K562 (cell line): ENCODE data around the gene FMN1. TPM values are rescaled to one million over a fixed set of nuclear protein-coding genes. Genes with fewer than 3 reads are reported as not detected.

ENCODE experiments used
- ATAC-seq: fragments of 200-7000 bp; cut with Tn5 transposase; 3 replicates; pipeline ENCODE4 v1.9.1; 2020; ENCODE audit warnings: moderate library complexity
- BruUV-seq: library from RNA; stranded (reverse); fragments of 400-500 nt; replicated peaks from 2 replicates; lab custom pipeline; 2021; lab: Mats Ljungman, UMichigan
- CTCF ChIA-PET: fragments of 300-600 bp; formaldehyde crosslinking; extraction: SDS; loops from one replicate; lab custom pipeline; 2021; ENCODE audit warnings: low intra/inter-chr PET ratio; lab: Yijun Ruan, JAX
- POLR2A ChIA-PET: fragments of 300-600, 350-650 bp; sonication (Branson Sonifier 250); formaldehyde crosslinking; extraction: SDS; loops from one replicate; lab custom pipeline; 2021; ENCODE audit warnings: antibody characterized with exemption, inconsistent platforms; lab: Yijun Ruan, JAX
- DNase-seq, 4 experiments: peaks; one replicate each; pipeline versions ENCODE4 v3.0.0 to v3.0.0-alpha.2; 2011 to 2018; ENCODE audit warnings: low spot score in 3 of 4, mixed read lengths in 3 of 4; ENCODE audit errors: extremely low read depth in 1 of 4
- FAIRE-seq: peaks from 2 replicates; lab custom pipeline; 2011; peaks lifted over from hg19 to GRCh38; lab: Jason Lieb, UNC
- H2AFZ ChIP-seq: 2 replicates; pipeline ENCODE4 v1.6.0; 2011; ENCODE audit warnings: low read depth, low read length, control low read depth, inconsistent platforms
- H3K27ac ChIP-seq: fragments of 200-600 bp; 3 replicates; pipeline ENCODE4 v1.8.0; 2011; ENCODE audit warnings: low read depth, mild to moderate bottlenecking, control low read depth, inconsistent platforms, low read length, moderate library complexity, mixed read lengths; ENCODE audit errors: extremely low read depth
- H3K27me3 ChIP-seq, 2 experiments: fragments of 300-600 bp in 1 of 2; 2 replicates in 1 of 2; 3 replicates in 1 of 2; pipeline versions ENCODE4 v1.6.0 to v1.8.0; 2011; ENCODE audit warnings: inconsistent platforms in 2 of 2, low read length in 2 of 2, mild to moderate bottlenecking in 1 of 2, mixed read lengths in 1 of 2, moderate library complexity in 1 of 2; ENCODE audit not compliant: control insufficient read depth in 2 of 2, insufficient read depth in 2 of 2
- H3K36me3 ChIP-seq: fragments of 300-600 bp; 3 replicates; pipeline ENCODE4 v1.8.0; 2011; ENCODE audit warnings: mild to moderate bottlenecking, low read length, inconsistent platforms; ENCODE audit not compliant: control insufficient read depth, insufficient read depth
- H3K4me1 ChIP-seq, 2 experiments: fragments of 200-600 bp in 1 of 2; replicated peaks in 1 of 2; 2 replicates in 1 of 2; 3 replicates in 1 of 2; pipeline versions ENCODE4 v1.5.1 to v1.8.0; 2011; ENCODE audit warnings: inconsistent platforms in 2 of 2, low read length in 2 of 2, mild to moderate bottlenecking in 1 of 2, mixed read lengths in 1 of 2, moderate library complexity in 1 of 2; ENCODE audit not compliant: control insufficient read depth in 2 of 2, insufficient read depth in 2 of 2
- H3K4me2 ChIP-seq: 2 replicates; pipeline ENCODE4 v1.6.1; 2011; ENCODE audit warnings: low read length, control low read depth, inconsistent platforms, mixed read lengths; ENCODE audit not compliant: insufficient read depth
- H3K4me3 ChIP-seq: fragments of 200-600 bp; sonication (generic), shearing (Covaris generic); 2 replicates; pipeline ENCODE4 v1.5.1; 2016; ENCODE audit warnings: control low read depth, inconsistent platforms
- H3K79me2 ChIP-seq: fragments of 200-600 bp; 3 replicates; pipeline ENCODE4 v1.8.0; 2011; ENCODE audit warnings: low read length, inconsistent platforms; ENCODE audit not compliant: control insufficient read depth, insufficient read depth
- H3K9ac ChIP-seq, 2 experiments: 2 replicates each; pipeline versions ENCODE4 v1.6.0 to v1.6.1; 2011; ENCODE audit warnings: low read depth in 2 of 2, low read length in 2 of 2, control low read depth in 1 of 2, inconsistent platforms in 1 of 2, mild to moderate bottlenecking in 1 of 2, mixed read lengths in 1 of 2; ENCODE audit not compliant: insufficient read depth in 1 of 2
- H3K9me1 ChIP-seq: one replicate; pipeline ENCODE4 v1.6.0; 2011; ENCODE audit warnings: inconsistent platforms, mild to moderate bottlenecking, low read length, moderate library complexity; ENCODE audit not compliant: control insufficient read depth, insufficient read depth
- H3K9me3 ChIP-seq: replicated peaks from 2 replicates; pipeline ENCODE4 v1.5.1; 2011; ENCODE audit warnings: low read depth, low read length, inconsistent platforms; ENCODE audit not compliant: control insufficient read depth, insufficient read depth
- H4K20me1 ChIP-seq: replicated peaks from 2 replicates; pipeline ENCODE4 v1.6.1; 2011; ENCODE audit warnings: low read length, inconsistent platforms, mixed read lengths; ENCODE audit not compliant: control insufficient read depth, insufficient read depth
- BACH1 ChIP-seq: fragments of 200-800 bp; sonication (Bioruptor generic); IDR thresholded peaks from 2 replicates; pipeline ENCODE4 v1.6.1; 2016; ENCODE audit warnings: missing genetic modification characterization, missing compliant biosample characterization
- ILK ChIP-seq: fragments of 450-650 bp; IDR thresholded peaks from 2 replicates; pipeline ENCODE4 v1.6.1; 2016; ENCODE audit warnings: missing genetic modification characterization, low read depth, mild to moderate bottlenecking, missing compliant biosample characterization, moderate library complexity, borderline replicate concordance
- MEF2D ChIP-seq: conservative IDR thresholded peaks from 2 replicates; pipeline ENCODE4 v1.6.1; 2016; ENCODE audit warnings: low read depth, missing genetic modification characterization, missing compliant biosample characterization
- NCOA2 ChIP-seq, 2 experiments: fragments of 450-650 bp; IDR thresholded peaks; 2 replicates each; pipeline ENCODE4 v1.6.1; 2018; ENCODE audit warnings: mild to moderate bottlenecking in 2 of 2, moderate library complexity in 1 of 2; ENCODE audit not compliant: partially characterized antibody in 2 of 2
- NR4A1 ChIP-seq, 2 experiments: fragments of 250-450 bp in 1 of 2; fragments of 450-650 bp in 1 of 2; sonication (Bioruptor Pico) in 1 of 2; IDR thresholded peaks; 2 replicates each; pipeline versions ENCODE4 v1.4.0 to v1.6.1; 2016 to 2020; ENCODE audit warnings: mild to moderate bottlenecking in 2 of 2, missing compliant biosample characterization in 1 of 2, missing genetic modification characterization in 1 of 2, moderate library complexity in 1 of 2
- RFX5 ChIP-seq: IDR thresholded peaks from 2 replicates; pipeline ENCODE4 v1.6.1; 2011; ENCODE audit warnings: low read depth, mild to moderate bottlenecking, improper control_type of control experiment, low read length
- RNF2 ChIP-seq: sonication (generic); IDR thresholded peaks from 2 replicates; pipeline ENCODE4 v1.6.1; 2016
- SIRT6 ChIP-seq: IDR thresholded peaks from one replicate; pipeline ENCODE4 v1.6.1; 2012; ENCODE audit warnings: low read depth, mild to moderate bottlenecking, control low read depth, inconsistent platforms, low read length, moderate library complexity
- SNRNP70 ChIP-seq: fragments of 200-400 bp; formaldehyde crosslinking; optimal IDR thresholded peaks from 2 replicates; pipeline ENCODE3; 2017; ENCODE audit warnings: low read depth, low read length
- SUPT5H ChIP-seq: fragments of 450-650 bp; IDR thresholded peaks from 2 replicates; pipeline ENCODE4 v1.6.1; 2016
- TRIM28 ChIP-seq: fragments of 450-650 bp; IDR thresholded peaks from 2 replicates; pipeline ENCODE4 v1.6.1; 2017
- ZNF583 ChIP-seq: fragments of 250-450 bp; sonication (Bioruptor Pico); IDR thresholded peaks from 2 replicates; pipeline ENCODE4 v1.4.0; 2020
- whole genome bisulfite sequencing: fragments of 100-300 bp; shearing (Covaris generic); methylation state at CpG from one replicate; pipeline ENCODE4 v1.1.6; 2016; ENCODE audit warnings: low coverage, mixed read lengths; ENCODE audit not compliant: insufficient coverage; ENCODE audit errors: missing lambda C conversion rate; 5-methylcytosine and 5-hydroxymethylcytosine counted together
- in situ Hi-C: fragments of 300-500 bp; cut with MboI; formaldehyde crosslinking; loops from 4 replicates; pipeline ENCODE4 v1.15.0; 2018; ENCODE audit warnings: inconsistent platforms, mixed read lengths
- intact Hi-C: fragments of 100-400 bp; cut with micrococcal nuclease; formaldehyde crosslinking; loops from 2 replicates; pipeline ENCODE4 v1.14.2; 2022
- polyA plus RNA-seq, 8 experiments: library from polyadenylated mRNA; depleted of rRNA in 4 of 8; stranded (reverse) in 5 of 8; unstranded in 3 of 8; fragments of >200 nt; fragmentation: Nextera tagmentation in 2 of 8; fragmentation: Illumina TruSeq in 1 of 8; extraction: Ambion mirVana in 2 of 8; extraction: Trizol in 1 of 8; gene quantifications; 2 replicates each; pipeline versions ENCODE4 v1.2.1 to v1.2.3, GENCODE V29; 2011 to 2014; ENCODE audit warnings: inconsistent platforms in 1 of 8, missing spikeins in 1 of 8
- total RNA-seq, 7 experiments: library from RNA; depleted of rRNA in 6 of 7; stranded (reverse); fragments of >200 nt in 6 of 7; fragmentation: Illumina TruSeq in 2 of 7; extraction: Trizol in 2 of 7; gene quantifications; 2 replicates each; pipeline versions ENCODE4 v1.2.1 to v1.2.3, GENCODE V29; 2011 to 2021; ENCODE audit warnings: low replicate concordance in 1 of 7
- TF ChIP-seq, protein P1 (sequence below): sonication (generic); formaldehyde crosslinking; IDR thresholded peaks from 2 replicates; pipeline ENCODE4 v1.8.1; 2023; ENCODE audit warnings: mild to moderate bottlenecking, missing genetic modification reagents
- TF ChIP-seq, protein P2 (sequence below), 2 experiments: IDR thresholded peaks; 2 replicates each; pipeline ENCODE4 v1.6.1; 2011; ENCODE audit warnings: borderline replicate concordance in 1 of 2, control low read depth in 1 of 2, low read depth in 1 of 2, low read length in 1 of 2, mild to moderate bottlenecking in 1 of 2, mixed read lengths in 1 of 2, moderate library complexity in 1 of 2; ENCODE audit not compliant: insufficient read depth in 1 of 2, insufficient read length in 1 of 2, poor library complexity in 1 of 2, severe bottlenecking in 1 of 2; ENCODE audit errors: extremely low read depth in 1 of 2
- TF ChIP-seq, protein P3 (sequence below), 2 experiments: fragments of 450-650 bp in 1 of 2; sonication (generic) in 1 of 2; formaldehyde crosslinking in 1 of 2; IDR thresholded peaks in 1 of 2; conservative IDR thresholded peaks in 1 of 2; 2 replicates each; pipeline versions ENCODE4 v1.6.1 to v1.8.1; 2016 to 2023; ENCODE audit warnings: mild to moderate bottlenecking in 2 of 2, moderate library complexity in 2 of 2, inconsistent platforms in 1 of 2, missing genetic modification reagents in 1 of 2
- TF ChIP-seq, protein P4 (sequence below): fragments of 450-650 bp; IDR thresholded peaks from 2 replicates; pipeline ENCODE4 v1.6.1; 2014; ENCODE audit warnings: low read depth, mild to moderate bottlenecking, moderate library complexity, borderline replicate concordance

FMN1 gene
- total and polyA plus RNA-seq, 9 of the 15 experiments (the other 6 are each of a cell fraction or from before 2014, with no cell fraction given), result 0.03 to 0.07 (median 0.04) TPM; not detected in 6

DNA sequence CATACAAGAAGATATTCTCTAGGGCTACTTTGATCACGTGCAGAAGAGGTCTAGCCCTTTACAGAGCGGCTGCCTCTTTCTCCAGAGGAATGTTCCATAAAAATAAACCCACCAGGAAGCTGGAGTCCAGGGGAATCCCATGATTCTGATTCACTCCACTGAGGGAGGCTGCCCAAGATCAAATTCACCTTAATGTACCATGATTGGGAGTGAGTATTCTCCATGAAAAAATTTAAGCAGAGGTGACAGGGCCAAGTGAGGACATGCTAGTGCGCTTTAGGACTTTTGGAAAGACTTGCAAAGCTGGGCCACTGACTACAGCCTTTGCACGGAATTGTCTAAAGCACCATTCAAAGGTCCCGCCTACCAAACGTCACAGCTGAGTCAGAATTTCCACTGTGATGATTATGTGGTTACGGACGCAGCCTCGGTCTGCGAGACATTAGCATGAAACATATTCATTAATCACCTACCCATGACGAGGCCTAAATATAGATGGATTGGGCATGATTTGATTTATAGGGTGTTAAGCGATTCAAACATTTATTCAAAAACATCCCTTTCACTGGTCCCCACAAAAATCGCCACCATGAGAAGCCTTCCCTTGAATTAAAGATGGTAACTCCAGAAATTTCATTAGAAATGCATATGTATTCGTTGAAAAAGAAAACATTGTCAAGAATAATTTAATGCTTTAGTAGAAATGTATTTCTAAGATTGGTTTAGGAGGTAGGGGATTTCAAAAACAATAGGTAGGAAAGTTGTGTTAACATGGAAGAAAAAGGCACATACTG lies 324.1 kb downstream of the FMN1 start:
- WGBS, result under 1% methylated on average over 14 of the region's 14 CpGs
- Histone ChIP-seq H3K36me3 (no peaks in the 10 kb centered on the region), H3K4me2 (peak overlapping the region; percentile 29), H4K20me1 (no peaks in the 10 kb centered on the region), H3K4me3 (no peak overlapping the region), H3K4me1 (peaks cover 0 to 14% of the 10 kb centered on the region in 2 experiments; a peak in 4 of 5 replicates), H3K27ac (no peak overlapping the region), H3K9me3 (no peaks in the 10 kb centered on the region), H3K9me1 (no peaks in the 10 kb centered on the region), H3K79me2 (no peaks in the 10 kb centered on the region), H3K9ac (no peak overlapping the region), H3K27me3 (no peaks in the 10 kb centered on the region), H2AFZ (peak overlapping the region; percentile 70)
- intact Hi-C loops, result no loop called here
- ChIA-PET POLR2A (interaction anchor here (0.6 to 1.4 kb wide), 3 partner anchors 12 to 63 kb away, joined by 3 to 4 read pairs (median 4); no protein-coding TSS in a partner anchor), CTCF (interaction anchor here (0.6 kb wide), 1 partner anchor 55 kb away, joined by 3 read pairs; no protein-coding TSS in a partner anchor)
- in situ Hi-C loops, result no loop called here
- ATAC-seq (peak; percentile 71; the same call in 2 of the 3 replicates), FAIRE-seq (peak; percentile 54), DNase-seq (peak; percentile 10 to 74 (median 20))
- BruUV-seq, result no TSS peak
- TF ChIP-seq SNRNP70, result no peak
- no peak for TF ChIP-seq TRIM28
- TF ChIP-seq ILK (tag), result no peak
- TF ChIP-seq, protein P1, sequence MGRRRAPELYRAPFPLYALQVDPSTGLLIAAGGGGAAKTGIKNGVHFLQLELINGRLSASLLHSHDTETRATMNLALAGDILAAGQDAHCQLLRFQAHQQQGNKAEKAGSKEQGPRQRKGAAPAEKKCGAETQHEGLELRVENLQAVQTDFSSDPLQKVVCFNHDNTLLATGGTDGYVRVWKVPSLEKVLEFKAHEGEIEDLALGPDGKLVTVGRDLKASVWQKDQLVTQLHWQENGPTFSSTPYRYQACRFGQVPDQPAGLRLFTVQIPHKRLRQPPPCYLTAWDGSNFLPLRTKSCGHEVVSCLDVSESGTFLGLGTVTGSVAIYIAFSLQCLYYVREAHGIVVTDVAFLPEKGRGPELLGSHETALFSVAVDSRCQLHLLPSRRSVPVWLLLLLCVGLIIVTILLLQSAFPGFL, result no peak
- TF ChIP-seq RNF2, result no peak
- peak; percentile 80 for TF ChIP-seq MEF2D (tag)
- TF ChIP-seq SIRT6, result no peak
- peak; percentile 60; the same call in 1 of the 2 replicates for TF ChIP-seq BACH1
- TF ChIP-seq ZNF583 (CRISPR knock-in tag), result no peak
- TF ChIP-seq SUPT5H, result no peak
- TF ChIP-seq RFX5, result no peak
- TF ChIP-seq, protein P2, sequence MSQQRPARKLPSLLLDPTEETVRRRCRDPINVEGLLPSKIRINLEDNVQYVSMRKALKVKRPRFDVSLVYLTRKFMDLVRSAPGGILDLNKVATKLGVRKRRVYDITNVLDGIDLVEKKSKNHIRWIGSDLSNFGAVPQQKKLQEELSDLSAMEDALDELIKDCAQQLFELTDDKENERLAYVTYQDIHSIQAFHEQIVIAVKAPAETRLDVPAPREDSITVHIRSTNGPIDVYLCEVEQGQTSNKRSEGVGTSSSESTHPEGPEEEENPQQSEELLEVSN (IDR thresholded peaks at IDR 0.05; ENCODE audit: borderline replicate concordance in 1 of 2, extremely low read depth in 1 of 2, insufficient read depth in 1 of 2, insufficient read length in 1 of 2, low read depth in 1 of 2, low read length in 1 of 2, poor library complexity in 1 of 2, severe bottlenecking in 1 of 2), result no peak
- TF ChIP-seq, protein P3, sequence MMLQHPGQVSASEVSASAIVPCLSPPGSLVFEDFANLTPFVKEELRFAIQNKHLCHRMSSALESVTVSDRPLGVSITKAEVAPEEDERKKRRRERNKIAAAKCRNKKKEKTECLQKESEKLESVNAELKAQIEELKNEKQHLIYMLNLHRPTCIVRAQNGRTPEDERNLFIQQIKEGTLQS (IDR thresholded peaks at IDR 0.05), result peak; percentile 90
- TF ChIP-seq, protein P3 (CRISPR knock-in tag; conservative IDR thresholded peaks at IDR 0.05), result peak; percentile 80
- TF ChIP-seq NR4A1 (CRISPR knock-in tag; IDR thresholded peaks at IDR 0.05), result no peak
- TF ChIP-seq NR4A1 (tag; IDR thresholded peaks at IDR 0.05), result no peak
- no peak for TF ChIP-seq NCOA2 (IDR thresholded peaks at IDR 0.05; ENCODE audit: partially characterized antibody in 2 of 2)
- TF ChIP-seq, protein P4, sequence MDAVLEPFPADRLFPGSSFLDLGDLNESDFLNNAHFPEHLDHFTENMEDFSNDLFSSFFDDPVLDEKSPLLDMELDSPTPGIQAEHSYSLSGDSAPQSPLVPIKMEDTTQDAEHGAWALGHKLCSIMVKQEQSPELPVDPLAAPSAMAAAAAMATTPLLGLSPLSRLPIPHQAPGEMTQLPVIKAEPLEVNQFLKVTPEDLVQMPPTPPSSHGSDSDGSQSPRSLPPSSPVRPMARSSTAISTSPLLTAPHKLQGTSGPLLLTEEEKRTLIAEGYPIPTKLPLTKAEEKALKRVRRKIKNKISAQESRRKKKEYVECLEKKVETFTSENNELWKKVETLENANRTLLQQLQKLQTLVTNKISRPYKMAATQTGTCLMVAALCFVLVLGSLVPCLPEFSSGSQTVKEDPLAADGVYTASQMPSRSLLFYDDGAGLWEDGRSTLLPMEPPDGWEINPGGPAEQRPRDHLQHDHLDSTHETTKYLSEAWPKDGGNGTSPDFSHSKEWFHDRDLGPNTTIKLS, result no peak
